ENCODE results near the gene TMEM72.

The TMEM72 gene

DNA sequence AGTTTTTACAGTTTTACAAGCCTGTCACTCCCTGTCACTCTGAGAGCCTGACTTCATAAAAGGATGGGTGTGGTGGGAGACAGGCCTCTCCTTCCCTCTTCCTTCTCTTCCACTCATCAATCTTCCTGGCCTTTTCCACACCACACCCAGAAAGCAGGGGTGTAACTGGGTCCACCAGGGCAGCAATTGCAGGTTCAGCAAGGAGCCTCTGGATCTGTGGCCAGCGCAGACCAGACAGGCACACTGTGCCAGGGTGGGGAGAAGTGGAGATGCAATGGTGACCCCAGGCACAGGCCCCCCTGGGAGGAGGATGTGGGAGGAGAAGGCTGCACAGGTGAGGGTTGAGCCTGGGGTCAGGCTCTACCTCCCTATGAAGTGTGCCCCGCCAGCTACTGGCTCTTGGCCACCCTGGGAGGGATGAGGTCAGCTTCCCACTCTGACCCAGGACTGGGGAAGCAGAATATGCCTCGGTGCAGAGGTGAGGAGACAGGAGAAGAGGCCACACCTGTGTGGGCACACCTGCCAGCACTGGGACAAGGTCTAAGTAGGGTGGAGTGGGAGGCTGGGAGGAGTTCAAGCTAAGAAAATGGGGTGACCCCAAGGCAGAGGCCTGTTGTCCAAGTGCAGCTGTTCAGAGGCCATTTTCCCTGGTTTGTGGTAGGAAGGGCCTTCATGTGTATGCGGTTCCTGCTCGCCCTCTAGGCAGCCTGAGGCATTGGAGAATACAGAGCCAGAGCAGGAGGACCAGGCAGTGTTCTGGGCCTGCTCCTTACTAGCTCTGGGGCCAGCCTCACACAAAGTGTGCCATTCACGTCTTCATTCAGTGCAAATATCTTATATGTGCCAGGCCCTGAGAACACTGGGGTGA lies 20.2 kb upstream of the TMEM72 start:
- DNase-seq, result no peak

GRCh38 chr10:44891721-44892120 lies 19.4 kb upstream of the TMEM72 start:
- DNase-seq, result no peak

DNA sequence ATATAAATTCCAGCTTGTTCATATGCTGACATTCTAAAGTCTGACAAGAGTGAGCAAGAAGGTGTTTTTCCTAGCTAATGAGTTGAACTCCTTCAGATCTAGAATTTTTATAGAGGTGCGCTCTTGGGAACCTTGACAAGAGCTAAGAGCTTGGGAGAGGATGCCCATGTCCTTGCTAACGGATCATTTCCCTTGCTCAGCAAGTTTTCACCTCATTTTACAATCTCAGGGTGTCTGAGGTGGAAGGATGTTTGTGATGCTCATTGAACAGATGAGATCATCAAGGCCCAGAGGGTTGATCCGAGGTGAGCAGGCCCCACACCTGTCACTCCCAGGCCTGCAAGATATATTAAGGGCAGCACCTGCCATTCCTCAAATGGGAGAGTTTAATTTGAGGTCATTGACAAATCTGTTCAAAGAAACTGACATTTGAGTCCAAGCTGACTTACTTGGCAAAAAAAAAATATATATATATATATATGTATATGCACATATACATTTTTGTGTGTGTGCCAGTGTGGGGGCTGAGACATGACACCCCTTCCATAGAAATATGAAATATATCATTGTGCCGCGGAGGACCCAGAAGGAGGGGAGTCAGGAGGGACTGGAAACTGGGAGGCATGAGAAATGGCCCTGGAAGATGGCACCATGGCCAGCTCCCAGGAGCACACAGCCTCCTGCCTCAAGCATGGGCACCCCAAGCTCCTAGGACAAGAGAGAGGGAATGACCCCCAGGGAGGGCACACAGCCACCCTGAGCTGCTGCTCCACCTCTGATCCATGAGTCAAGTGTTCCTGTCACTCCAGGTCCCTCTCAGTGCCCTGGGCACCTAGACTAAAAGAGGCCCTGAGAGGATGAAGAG lies 17.3 kb upstream of the TMEM72 start:
- no peak for DNase-seq

- no peak for DNase-seq
Observed at GRCh38 chr10:44894691-44895090, 16.4 kb upstream of the TMEM72 start.

GRCh38 chr10:44895280-44895679 lies 15.9 kb upstream of the TMEM72 start:
- DNase-seq, result no peak

DNA sequence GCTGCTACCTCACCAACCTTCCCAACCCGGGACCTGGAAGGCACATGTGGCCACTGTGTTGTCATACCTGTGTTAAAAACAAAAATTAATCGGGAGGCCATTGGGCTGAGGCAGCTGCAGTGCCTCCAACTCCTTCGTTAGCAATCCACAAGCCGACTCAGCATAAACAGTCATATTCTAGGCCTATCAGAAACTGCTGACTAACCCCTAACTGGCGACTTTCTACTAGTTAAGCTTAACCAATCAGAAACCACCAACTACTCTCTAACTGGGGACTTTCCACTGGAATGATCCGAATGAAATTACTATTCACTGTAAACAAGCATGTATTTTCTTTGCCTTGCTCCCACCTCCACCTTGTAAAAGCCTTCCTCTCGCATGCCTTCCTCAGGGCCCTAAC lies 14.1 kb upstream of the TMEM72 start:
- DNase-seq, result no peak

GRCh38 chr10:44898665-44899064 lies 12.5 kb upstream of the TMEM72 start:
- no peak for DNase-seq

DNA sequence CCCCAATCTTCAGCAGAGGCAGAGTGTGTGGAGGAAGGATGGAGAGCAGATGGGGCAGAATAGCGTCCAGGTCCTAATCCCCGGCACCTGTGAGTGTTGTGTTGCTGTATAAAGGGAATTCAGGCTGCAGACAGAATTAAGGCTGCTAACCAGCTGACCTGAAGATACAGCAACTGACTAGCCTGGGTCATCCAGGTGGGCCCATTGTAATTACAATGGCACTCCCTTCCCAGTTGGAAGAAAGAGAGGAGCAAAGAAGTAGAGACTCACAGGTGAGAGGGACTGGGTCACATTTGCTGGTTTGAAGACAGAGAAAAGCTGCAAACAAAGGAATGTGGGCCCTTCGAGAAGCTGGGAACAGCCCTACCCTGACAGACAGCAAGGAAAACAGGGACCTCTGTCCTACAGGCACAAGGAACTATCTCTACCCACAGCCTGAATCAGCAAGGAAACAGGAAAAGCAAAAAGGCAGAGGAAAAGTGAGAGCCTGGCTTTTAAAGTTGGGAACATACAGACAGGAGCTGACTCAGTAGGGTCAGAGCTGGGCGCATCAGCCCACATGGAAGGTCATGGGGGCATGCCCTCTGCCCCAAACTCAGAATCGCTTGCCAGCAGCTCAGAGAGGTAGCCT lies 11.6 kb upstream of the TMEM72 start:
- DNase-seq, result no peak

DNA sequence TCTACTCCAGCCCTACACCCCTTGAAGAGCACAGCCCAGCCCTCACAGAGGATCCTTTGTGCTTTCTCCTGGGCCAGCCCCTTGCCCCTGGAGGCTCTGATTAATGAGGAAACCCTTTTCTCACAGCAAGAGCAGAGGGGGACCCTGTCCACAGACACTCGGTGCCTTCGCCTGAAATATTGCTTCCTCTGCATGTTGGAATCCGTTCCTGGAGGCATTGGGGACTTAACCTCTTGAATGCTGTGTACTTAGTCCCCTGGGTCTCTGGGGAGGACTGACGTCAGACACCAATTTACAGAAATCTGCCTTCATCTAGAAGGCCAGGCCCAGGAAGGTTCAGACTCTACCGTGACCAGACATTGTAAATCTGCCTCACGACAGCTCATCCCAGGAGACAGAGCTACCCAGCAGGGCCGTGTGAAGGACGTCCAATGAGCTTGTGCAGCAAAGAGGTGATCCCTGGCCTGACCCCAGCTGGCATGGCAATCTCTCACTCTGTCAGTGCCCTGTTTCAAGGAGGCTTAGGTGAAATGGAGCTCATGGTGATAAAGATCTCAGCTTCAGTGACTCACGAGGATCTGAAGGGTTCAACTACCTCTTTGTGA lies 8.1 kb upstream of the TMEM72 start:
- no peak for DNase-seq

- no peak for DNase-seq
Observed at GRCh38 chr10:44906486-44906885, 4.7 kb upstream of the TMEM72 start.

DNA sequence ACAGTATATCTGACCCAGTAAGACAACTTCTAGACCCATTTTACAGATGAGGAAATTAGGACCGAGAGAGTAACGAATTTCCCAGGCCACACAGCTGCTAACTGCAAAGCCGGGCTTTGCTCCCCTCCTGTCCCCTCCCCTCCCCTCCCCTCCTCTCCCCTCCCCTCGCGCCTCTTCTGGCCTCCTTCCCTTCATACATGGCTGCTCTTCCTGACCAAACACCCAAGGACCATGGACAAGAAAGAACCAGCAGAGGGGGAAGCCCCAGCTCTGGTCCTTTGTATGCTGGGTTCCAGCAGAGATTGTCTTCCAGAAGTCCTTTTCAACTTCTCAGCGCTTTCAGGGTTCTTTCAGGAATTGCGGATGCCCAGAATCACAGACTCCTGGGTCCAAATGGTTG lies 3.6 kb upstream of the TMEM72 start:
- peak; percentile 3 for DNase-seq

- DNase-seq, result peak; percentile 39
Observed at GRCh38 chr10:44908066-44908749, 2.9 kb upstream of the TMEM72 start.

DNA sequence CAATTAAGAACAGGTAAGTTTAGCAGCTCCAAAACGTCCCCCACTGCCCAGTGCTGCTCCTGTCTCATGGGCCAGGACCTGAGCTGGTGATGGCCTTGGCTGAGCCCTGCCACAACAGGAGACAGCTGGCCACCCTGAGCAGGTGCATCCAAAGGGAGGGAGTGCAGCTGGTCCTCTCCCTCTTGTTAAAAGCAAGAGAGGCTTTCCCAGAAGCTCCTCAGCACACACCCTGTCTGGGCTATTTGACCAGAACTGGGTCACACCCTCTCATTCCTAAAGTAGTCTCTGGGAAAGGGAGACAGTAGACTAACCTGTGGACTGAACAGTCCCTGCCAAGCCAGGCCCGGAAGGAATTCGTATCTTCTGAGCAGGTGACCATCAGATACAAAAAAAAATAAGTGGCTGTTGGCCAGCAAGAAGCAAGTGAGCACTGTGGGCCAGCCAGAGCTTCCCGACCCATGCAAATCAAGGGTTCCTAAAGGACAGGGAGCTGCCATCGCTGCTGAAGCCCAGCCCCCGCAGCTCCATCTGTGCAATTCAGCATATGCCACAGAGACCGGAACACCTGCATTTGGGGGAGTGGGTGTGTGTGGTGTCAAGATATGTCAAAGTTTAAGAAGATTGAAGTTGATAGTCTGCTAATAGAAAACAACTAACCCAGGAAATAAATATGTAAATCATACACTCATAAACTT lies 2.1 kb upstream of the TMEM72 start:
- DNase-seq, result peak; percentile 27

DNA sequence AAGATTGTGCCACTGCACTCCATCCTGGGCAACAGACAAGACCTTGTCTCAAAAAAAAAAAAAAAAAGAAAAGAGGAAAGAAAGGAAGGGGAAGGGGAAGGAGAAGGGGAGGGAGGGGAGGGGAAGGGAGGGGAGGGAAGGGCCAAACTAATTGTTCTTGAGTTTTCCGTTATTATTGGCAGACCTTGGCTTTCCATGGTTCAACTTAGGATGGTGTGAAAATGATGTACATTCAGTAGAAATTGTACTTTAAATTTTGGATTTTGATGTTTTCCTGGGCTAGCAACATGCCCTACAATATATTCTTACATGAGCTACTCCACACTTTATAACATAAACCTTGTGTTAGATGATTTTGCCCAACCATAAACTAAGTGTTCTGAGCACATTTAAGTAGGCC lies 1.2 kb upstream of the TMEM72 start:
- DNase-seq, result no peak

GRCh38 chr10:44910602-44911001 lies 535 bp upstream of the TMEM72 start:
- no peak for DNase-seq

- DNase-seq, result no peak
Observed at GRCh38 chr10:44911951-44912350, 814 bp downstream of the TMEM72 start.

GRCh38 chr10:44913350-44914081 lies 2.4 kb downstream of the TMEM72 start:
- DNase-seq, result peak; percentile 55

DNA sequence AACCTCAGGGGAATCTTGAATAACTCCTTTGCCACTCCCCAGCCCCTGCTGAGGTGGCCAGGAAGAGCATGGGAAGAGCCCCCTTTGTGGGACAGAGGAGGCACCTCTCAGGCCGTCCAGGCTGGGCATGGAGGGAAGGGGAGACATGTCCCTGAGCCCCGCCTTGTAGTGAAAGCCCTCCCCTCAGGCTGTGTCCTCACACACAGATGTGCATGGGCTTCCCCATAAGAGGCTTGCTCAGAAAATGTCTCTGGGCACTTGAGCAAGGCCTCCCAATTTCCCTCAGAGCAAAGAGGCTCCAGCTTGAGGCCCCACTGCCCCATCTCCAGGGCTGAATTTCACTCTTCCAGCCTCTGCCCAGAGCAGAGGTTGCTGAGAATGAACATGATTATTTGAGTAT lies 3.8 kb downstream of the TMEM72 start:
- no peak for DNase-seq

DNA sequence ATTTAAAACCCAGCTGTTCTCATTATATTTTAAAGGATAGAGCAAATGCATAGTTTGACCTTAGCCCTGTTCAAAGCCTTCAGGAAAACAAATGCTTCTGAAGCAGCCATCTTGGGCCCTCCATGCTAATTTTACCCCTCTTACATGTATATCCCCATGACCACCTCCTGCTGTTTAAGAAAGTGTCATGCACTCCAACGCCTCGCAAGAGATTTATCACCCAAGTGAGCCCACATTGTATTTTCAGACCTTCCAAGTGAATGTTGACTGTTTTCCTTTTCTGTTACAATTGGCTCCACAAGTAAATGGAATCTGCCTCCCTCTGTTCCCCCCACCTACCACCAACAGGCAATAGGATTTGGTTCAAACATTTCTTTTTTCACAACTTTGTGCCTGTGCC lies 5.3 kb downstream of the TMEM72 start:
- no peak for DNase-seq

GRCh38 chr10:44917848-44918247 lies 6.7 kb downstream of the TMEM72 start:
- DNase-seq, result no peak

GRCh38 chr10:44920252-44920651 lies 9.1 kb downstream of the TMEM72 start:
- no peak for DNase-seq
